D721Med (cell line): ENCODE results near the gene RIPOR2.

Experiments used
- DNase-seq: peaks from one replicate; pipeline ENCODE4 v3.0.0; 2011; ENCODE audit warnings: low spot score; ENCODE audit not compliant: insufficient read length
- FAIRE-seq: peaks from 2 replicates; lab custom pipeline; 2011; peaks lifted over from hg19 to GRCh38; lab: Jason Lieb, UNC
- CTCF ChIP-seq: IDR thresholded peaks from 2 replicates; pipeline ENCODE4 v1.5.1; 2012; ENCODE audit warnings: mild to moderate bottlenecking, control low read depth; ENCODE audit not compliant: insufficient read depth; ENCODE audit errors: missing control alignments

RIPOR2 gene

GRCh38 chr6:24847402-24847801 lies 88.4 kb downstream of the RIPOR2 start:
- no peak for TF ChIP-seq CTCF
- FAIRE-seq (no peak), DNase-seq (no peak)

DNA sequence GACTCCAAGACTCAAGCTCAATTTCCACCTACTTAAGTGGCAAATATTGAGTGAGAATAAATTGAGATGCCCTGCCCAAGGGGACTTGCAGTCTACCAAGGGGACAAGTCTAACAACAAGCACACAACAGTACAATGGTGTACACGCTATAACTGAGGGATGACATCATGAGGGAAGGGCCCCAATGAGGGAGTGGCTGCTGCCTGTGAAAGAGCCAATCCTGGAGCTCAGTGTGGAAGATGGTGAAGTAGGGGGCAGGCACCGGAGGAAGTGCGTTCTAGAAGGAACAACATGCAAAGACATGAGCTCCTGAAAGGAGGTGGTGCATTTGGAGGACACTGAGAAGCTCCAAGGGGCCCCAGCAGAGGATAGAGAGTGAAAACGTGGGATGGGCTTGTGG lies 90.2 kb downstream of the RIPOR2 start:
- no peak for DNase-seq
- TF ChIP-seq CTCF, result no peak

GRCh38 chr6:24844903-24845302 lies 90.9 kb downstream of the RIPOR2 start:
- FAIRE-seq (no peak), DNase-seq (no peak)
- no peak for TF ChIP-seq CTCF

More for the DNA sequence above, 90.2 kb downstream of the RIPOR2 start:
- FAIRE-seq, result no peak

DNA sequence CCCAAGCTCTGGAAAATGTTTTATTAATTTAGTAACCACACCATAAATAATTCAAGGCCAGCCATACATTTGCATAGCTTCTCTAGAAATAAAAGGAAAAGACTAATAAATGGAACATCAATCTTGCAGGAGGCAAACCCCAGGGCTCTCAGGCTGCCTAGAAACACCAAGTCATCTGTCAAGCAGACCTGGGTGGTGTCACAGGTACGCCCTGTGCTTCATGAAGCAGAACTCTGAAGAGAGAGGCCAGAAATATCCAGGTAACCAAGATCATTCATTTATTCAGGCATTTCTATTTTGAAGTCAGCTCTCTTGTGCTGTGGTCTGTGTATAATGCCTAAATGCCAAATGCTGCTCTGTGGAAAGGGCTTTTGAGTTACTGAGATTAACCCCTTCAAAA lies 91.7 kb downstream of the RIPOR2 start:
- FAIRE-seq, result no peak
- DNase-seq, result no peak
- TF ChIP-seq CTCF, result no peak

DNA sequence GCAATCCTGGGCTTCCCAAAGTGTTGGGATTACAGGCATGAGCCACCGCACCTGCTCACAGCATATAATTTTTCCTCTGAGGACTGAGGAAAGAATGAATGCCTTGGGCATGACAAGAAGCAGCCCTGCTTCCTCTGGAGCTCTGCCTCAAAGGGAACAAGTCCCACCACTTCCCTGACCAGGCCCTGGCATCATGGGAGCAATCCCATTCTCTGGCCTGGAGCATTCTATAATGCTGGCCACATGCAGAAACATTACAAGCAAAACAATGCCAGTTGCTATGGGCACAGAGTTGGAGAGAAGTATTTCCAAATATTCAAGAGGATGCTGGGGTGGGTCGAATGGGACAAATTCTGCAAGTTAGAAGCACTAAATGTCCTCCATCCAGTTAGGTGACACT lies 95.6 kb downstream of the RIPOR2 start:
- DNase-seq (no peak), FAIRE-seq (no peak)
- no peak for TF ChIP-seq CTCF

GRCh38 chr6:24838994-24839393 lies 96.8 kb downstream of the RIPOR2 start:
- no peak for DNase-seq
- no peak for TF ChIP-seq CTCF
- FAIRE-seq, result no peak

DNA sequence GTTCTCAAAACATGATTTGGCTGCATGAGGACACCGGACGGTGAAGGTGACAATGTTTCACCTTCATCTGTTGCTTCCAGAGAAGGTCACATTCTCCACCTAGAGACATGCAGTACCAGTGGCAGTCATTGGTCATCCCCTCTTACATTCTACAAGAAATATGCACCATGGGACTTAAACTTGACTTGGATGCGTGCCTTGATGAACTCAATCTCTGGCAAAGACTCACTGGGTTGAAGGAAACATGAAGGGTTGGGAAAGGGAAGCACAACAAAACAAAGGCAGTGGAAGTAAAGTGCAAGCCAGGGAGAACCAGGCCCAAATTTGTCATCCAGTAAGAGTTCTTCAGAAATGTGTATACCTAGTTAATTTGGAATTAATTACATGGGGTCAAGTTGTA lies 97.7 kb downstream of the RIPOR2 start:
- DNase-seq, result no peak
- FAIRE-seq, result no peak
- no peak for TF ChIP-seq CTCF
